ENCODE data around the gene WSCD2. TPM values are rescaled to one million over a fixed set of nuclear protein-coding genes. Genes with fewer than 3 reads are reported as not detected.

Gene WSCD2
- total RNA-seq, 2 experiments from 2014 or later = not detected

- ATAC-seq (ENCODE audit: poor library complexity) = no peak
- no peaks in the 10 kb centered on the region for H3K27me3 ChIP-seq (ENCODE audit: control insufficient read depth in 1 of 2, insufficient read depth in 2 of 2, low read length in 2 of 2)
- no peaks in the 10 kb centered on the region for H3K36me3 Mint-ChIP-seq (ENCODE audit: low read depth)
- H3K36me3 ChIP-seq (ENCODE audit: insufficient read depth, low read length) = no peaks in the 10 kb centered on the region
- H3K9me3 Mint-ChIP-seq = no peaks in the 10 kb centered on the region
- intact Hi-C loops (cut with DNase I, micrococcal nuclease) = no loop called here
- H3K9me3 ChIP-seq (ENCODE audit: control insufficient read depth in 1 of 2, insufficient read depth in 1 of 2, low read length in 2 of 2) = no peaks in the 10 kb centered on the region
- no peak overlapping the region for H3K27ac Mint-ChIP-seq
- ChIA-PET POLR2A (no interaction called here), CTCF (no interaction called here)
- H3K4me3 Mint-ChIP-seq = no peak overlapping the region
- H3K4me3 ChIP-seq (ENCODE audit: low read length) = no peak overlapping the region
- DNase-seq = no peak
- no peaks in the 10 kb centered on the region for H3K4me1 ChIP-seq (ENCODE audit: insufficient read depth, low read length)
- H3K27me3 Mint-ChIP-seq = peaks cover 13% of the 10 kb centered on the region
- no peaks in the 10 kb centered on the region for H3K4me1 Mint-ChIP-seq (ENCODE audit: low read depth)
- H3K27ac ChIP-seq (ENCODE audit: low read depth in 1 of 2, low read length in 2 of 2) = no peak overlapping the region
- no peak for TF ChIP-seq CTCF (IDR thresholded peaks at IDR 0.05)
These were observed 55.9 kb downstream of the WSCD2 start for GRCh38 chr12:108185002-108185401.

- H3K27ac Mint-ChIP-seq = no peak overlapping the region
- ChIA-PET CTCF (interaction anchor here (0.7 kb wide), 1 partner anchor 10 kb away, joined by 3 read pairs; no protein-coding TSS in a partner anchor), POLR2A (no interaction called here)
- H3K4me3 Mint-ChIP-seq = no peak overlapping the region
- no peaks in the 10 kb centered on the region for H3K27me3 ChIP-seq (ENCODE audit: control insufficient read depth in 1 of 2, insufficient read depth in 2 of 2, low read length in 2 of 2)
- peaks cover 18% of the 10 kb centered on the region for H3K27me3 Mint-ChIP-seq
- H3K27ac ChIP-seq (ENCODE audit: low read depth in 1 of 2, low read length in 2 of 2) = no peak overlapping the region
- no peaks in the 10 kb centered on the region for H3K4me1 ChIP-seq (ENCODE audit: insufficient read depth, low read length)
- no peaks in the 10 kb centered on the region for H3K4me1 Mint-ChIP-seq (ENCODE audit: low read depth)
- ATAC-seq (ENCODE audit: poor library complexity) (no peak), DNase-seq (no peak)
- H3K36me3 Mint-ChIP-seq (ENCODE audit: low read depth) = no peaks in the 10 kb centered on the region
- no peaks in the 10 kb centered on the region for H3K9me3 ChIP-seq (ENCODE audit: control insufficient read depth in 1 of 2, insufficient read depth in 1 of 2, low read length in 2 of 2)
- no peaks in the 10 kb centered on the region for H3K9me3 Mint-ChIP-seq
- intact Hi-C loops (cut with DNase I, micrococcal nuclease) = no loop called here
- H3K36me3 ChIP-seq (ENCODE audit: insufficient read depth, low read length) = no peaks in the 10 kb centered on the region
- H3K4me3 ChIP-seq (ENCODE audit: low read length) = no peak overlapping the region
- no peak for TF ChIP-seq CTCF (IDR thresholded peaks at IDR 0.05)
These were observed 58.7 kb downstream of the WSCD2 start for GRCh38 chr12:108187831-108188230.

- no peaks in the 10 kb centered on the region for H3K36me3 Mint-ChIP-seq (ENCODE audit: low read depth)
- H3K9me3 Mint-ChIP-seq = no peaks in the 10 kb centered on the region
- Histone ChIP-seq H3K4me3 (ENCODE audit: low read length) (no peak overlapping the region), H3K27me3 (ENCODE audit: control insufficient read depth in 1 of 2, insufficient read depth in 2 of 2, low read length in 2 of 2) (no peaks in the 10 kb centered on the region), H3K9me3 (ENCODE audit: control insufficient read depth in 1 of 2, insufficient read depth in 1 of 2, low read length in 2 of 2) (no peaks in the 10 kb centered on the region), H3K36me3 (ENCODE audit: insufficient read depth, low read length) (no peaks in the 10 kb centered on the region), H3K27ac (ENCODE audit: low read depth in 1 of 2, low read length in 2 of 2) (no peak overlapping the region), H3K4me1 (ENCODE audit: insufficient read depth, low read length) (no peaks in the 10 kb centered on the region)
- ChIA-PET POLR2A (no interaction called here), CTCF (no interaction called here)
- no peak overlapping the region for H3K27ac Mint-ChIP-seq
- TF ChIP-seq CTCF (IDR thresholded peaks at IDR 0.05) = no peak
- peaks cover 30% of the 10 kb centered on the region for H3K27me3 Mint-ChIP-seq
- no peak overlapping the region for H3K4me3 Mint-ChIP-seq
- intact Hi-C loops (cut with DNase I, micrococcal nuclease) = loop anchor here in 1 of 2 experiments (5.0 kb wide), 3 partner anchors 198 to 513 kb away; partner anchors contain the start of gene PRDM4
- ATAC-seq (ENCODE audit: poor library complexity) (no peak), DNase-seq (no peak)
- no peaks in the 10 kb centered on the region for H3K4me1 Mint-ChIP-seq (ENCODE audit: low read depth)
These were observed 61.4 kb downstream of the WSCD2 start for GRCh38 chr12:108190529-108190928.

Measured in CD4-positive, alpha-beta T cell (primary cell).